HCT116 (cell line): ENCODE data around the gene DDB1. TPM values are rescaled to one million over a fixed set of nuclear protein-coding genes. Genes with fewer than 3 reads are reported as not detected.
"Not testable (repeated sequence)": the region's sequence is repeated elsewhere in the genome, so short reads cannot be mapped to it uniquely, and the experiment has no call there.

Experiments
- ATAC-seq: fragments of 200-7000 bp; cut with Tn5 transposase; 2 replicates; pipeline ENCODE4 v1.9.1; 2020; ENCODE audit warnings: mild to moderate bottlenecking, moderate library complexity
- BruUV-seq: library from RNA; stranded (reverse); fragments of 400-500 nt; replicated peaks from 2 replicates; lab custom pipeline; 2021; lab: Mats Ljungman, UMichigan
- CTCF ChIA-PET: fragments of 300-600 bp; sonication (Branson Sonifier 250); formaldehyde crosslinking; loops from one replicate; lab custom pipeline; 2021; ENCODE audit warnings: antibody characterized with exemption; lab: Charles Lee
- POLR2A ChIA-PET: fragments of 300-600, 350-600 bp; sonication (Branson Sonifier 250); formaldehyde crosslinking; loops from one replicate; lab custom pipeline; 2021; ENCODE audit warnings: antibody characterized with exemption; lab: Charles Lee
- RAD21 ChIA-PET, 2 experiments: fragments of 300-600 bp; sonication (Branson Sonifier 250); formaldehyde crosslinking; loops; one replicate each; lab custom pipeline; 2023; ENCODE audit warnings: low total read pairs in 2 of 2; ENCODE audit not compliant: uncharacterized antibody in 2 of 2, unreplicated experiment in 2 of 2, low non-redundant PET in 1 of 2; lab: Charles Lee
- DNase-seq: peaks from one replicate; pipeline ENCODE4 v3.0.0-alpha.2; 2010; ENCODE audit warnings: low read depth, low spot score
- H2AFZ ChIP-seq: fragments of 200-600 bp; shearing (Covaris generic), sonication (generic); 2 replicates; pipeline ENCODE4 v1.6.1; 2017; ENCODE audit warnings: low read depth, mixed run types, mixed read lengths, antibody characterized with exemption, low read length; ENCODE audit not compliant: poor library complexity, severe bottlenecking
- H3K27ac ChIP-seq: 2 replicates; pipeline ENCODE4 v1.5.1; 2012; ENCODE audit warnings: low read depth, low read length
- H3K27me3 ChIP-seq: fragments of 200-600 bp; sonication (generic); 2 replicates; pipeline ENCODE4 v1.6.1; 2016; ENCODE audit warnings: mixed run types, low read length, mixed read lengths; ENCODE audit not compliant: insufficient read depth
- H3K36me3 ChIP-seq, 2 experiments: fragments of 200-500 bp in 1 of 2; fragments of 200-600 bp in 1 of 2; sonication (Bioruptor generic) in 1 of 2; sonication (generic) in 1 of 2; 2 replicates each; pipeline versions ENCODE4 v1.5.1 to v1.6.1; 2014 to 2016; ENCODE audit warnings: low read length in 2 of 2, inconsistent platforms in 1 of 2, mixed read lengths in 1 of 2, mixed run types in 1 of 2; ENCODE audit not compliant: insufficient read depth in 2 of 2, control insufficient read depth in 1 of 2
- H3K4me1 ChIP-seq, 2 experiments: fragments of 200-600 bp in 1 of 2; sonication (generic) in 1 of 2; 2 replicates each; pipeline versions ENCODE4 v1.5.1 to v1.6.1; 2012 to 2017; ENCODE audit warnings: low read length in 2 of 2, inconsistent platforms in 1 of 2, mild to moderate bottlenecking in 1 of 2, mixed read lengths in 1 of 2, mixed run types in 1 of 2, moderate library complexity in 1 of 2; ENCODE audit not compliant: insufficient read depth in 2 of 2, control insufficient read depth in 1 of 2
- H3K4me2 ChIP-seq: fragments of 200-600 bp; sonication (generic); 2 replicates; pipeline ENCODE4 v1.6.1; 2017; ENCODE audit warnings: mixed run types, low read length, mixed read lengths
- H3K4me3 ChIP-seq, 2 experiments: fragments of 200-600 bp in 1 of 2; sonication (generic) in 1 of 2; replicated peaks in 1 of 2; 2 replicates each; pipeline ENCODE4 v1.5.1; 2011 to 2016; ENCODE audit warnings: low read length in 2 of 2, control low read depth in 1 of 2, low read depth in 1 of 2, mild to moderate bottlenecking in 1 of 2, mixed read lengths in 1 of 2, mixed run types in 1 of 2
- H3K79me2 ChIP-seq: fragments of 200-600 bp; sonication (generic); 2 replicates; pipeline ENCODE4 v1.6.1; 2017; ENCODE audit warnings: mild to moderate bottlenecking, mixed run types, low read length, moderate library complexity, mixed read lengths; ENCODE audit not compliant: insufficient read depth
- H3K9ac ChIP-seq: fragments of 200-600 bp; sonication (generic); 2 replicates; pipeline ENCODE4 v1.6.1; 2016; ENCODE audit warnings: low read length, mixed read lengths
- H3K9me2 ChIP-seq: fragments of 200-600 bp; sonication (generic), shearing (Covaris generic); 2 replicates; pipeline ENCODE4 v1.6.1; 2017; ENCODE audit warnings: mixed run types, mild to moderate bottlenecking, moderate library complexity; ENCODE audit not compliant: insufficient read depth
- H3K9me3 ChIP-seq, 2 experiments: fragments of 200-500 bp in 1 of 2; fragments of 200-600 bp in 1 of 2; sonication (Bioruptor generic) in 1 of 2; sonication (generic) in 1 of 2; 2 replicates each; pipeline ENCODE4 v1.6.1; 2014 to 2017; ENCODE audit warnings: low read length in 2 of 2, mixed read lengths in 2 of 2, inconsistent platforms in 1 of 2, low read depth in 1 of 2, mild to moderate bottlenecking in 1 of 2, mixed run types in 1 of 2, moderate library complexity in 1 of 2; ENCODE audit not compliant: control insufficient read depth in 1 of 2, insufficient read depth in 1 of 2
- H4K20me1 ChIP-seq: fragments of 200-600 bp; sonication (generic), shearing (Covaris generic); 2 replicates; pipeline ENCODE4 v1.6.1; 2017; ENCODE audit warnings: mixed run types, mild to moderate bottlenecking, moderate library complexity; ENCODE audit not compliant: insufficient read depth
- ATF3 ChIP-seq: IDR thresholded peaks from 2 replicates; pipeline ENCODE4 v1.6.1; 2012
- CBX3 ChIP-seq: IDR thresholded peaks from 2 replicates; pipeline ENCODE4 v1.6.1; 2012; ENCODE audit warnings: low read depth
- EGR1 ChIP-seq: IDR thresholded peaks from 2 replicates; pipeline ENCODE4 v1.6.1; 2012; ENCODE audit warnings: low read depth
- ELF1 ChIP-seq: IDR thresholded peaks from 2 replicates; pipeline ENCODE4 v1.6.1; 2012; ENCODE audit warnings: low read depth, borderline replicate concordance
- FOSL1 ChIP-seq: IDR thresholded peaks from 2 replicates; pipeline ENCODE4 v1.6.1; 2012; ENCODE audit warnings: low read depth
- POLR2A ChIP-seq: IDR thresholded peaks from 2 replicates; pipeline ENCODE4 v1.7.0; 2011; ENCODE audit warnings: borderline replicate concordance; ENCODE audit not compliant: insufficient read depth, insufficient read length; ENCODE audit errors: extremely low read depth
- POLR2AphosphoS5 ChIP-seq: IDR thresholded peaks from 2 replicates; pipeline ENCODE4 v1.6.1; 2011; ENCODE audit warnings: mild to moderate bottlenecking, low read depth, low read length, moderate library complexity
- RAD21 ChIP-seq: IDR thresholded peaks from 2 replicates; pipeline ENCODE4 v1.6.1; 2012; ENCODE audit warnings: low read depth, mild to moderate bottlenecking
- SIN3A ChIP-seq: IDR thresholded peaks from 2 replicates; pipeline ENCODE4 v1.6.1; 2012; ENCODE audit warnings: low read depth
- SP1 ChIP-seq: IDR thresholded peaks from 2 replicates; pipeline ENCODE4 v1.6.1; 2012; ENCODE audit warnings: low read depth
- TCF7L2 ChIP-seq: IDR thresholded peaks from 2 replicates; pipeline ENCODE4 v1.7.0; 2011; ENCODE audit warnings: borderline replicate concordance, inconsistent platforms; ENCODE audit not compliant: insufficient read depth, insufficient read length; ENCODE audit errors: extremely low read depth
- YY1 ChIP-seq: IDR thresholded peaks from 2 replicates; pipeline ENCODE4 v1.6.1; 2011; ENCODE audit warnings: low read length, low read depth, moderate library complexity, mild to moderate bottlenecking; ENCODE audit not compliant: insufficient replicate concordance; ENCODE audit errors: extremely low read depth
- ZBTB33 ChIP-seq: IDR thresholded peaks from 2 replicates; pipeline ENCODE4 v1.6.1; 2011; ENCODE audit warnings: mild to moderate bottlenecking, low read length, moderate library complexity; ENCODE audit not compliant: insufficient replicate concordance; ENCODE audit errors: extremely low read depth
- ZFX ChIP-seq: fragments of 450-650 bp; IDR thresholded peaks from 2 replicates; pipeline ENCODE4 v1.6.1; 2017
- ZNF274 ChIP-seq: fragments of 200-500 bp; sonication (Bioruptor generic); IDR thresholded peaks from 2 replicates; pipeline ENCODE4 v1.6.1; 2014; ENCODE audit warnings: mild to moderate bottlenecking, low read depth, low read length, inconsistent platforms
- intact Hi-C: fragments of 100-400 bp; cut with micrococcal nuclease; formaldehyde crosslinking; loops from 2 replicates; pipeline ENCODE4 v1.10.0; 2022
- total RNA-seq: library from RNA; stranded (reverse); gene quantifications from one replicate; pipeline ENCODE4 v1.2.1, GENCODE V29; 2021; ENCODE audit not compliant: unreplicated experiment
- TF ChIP-seq, protein P1 (sequence below), 3 experiments: fragments of 200-600 bp in 1 of 3; sonication (generic) in 1 of 3; IDR thresholded peaks in 2 of 3; conservative IDR thresholded peaks in 1 of 3; 2 replicates each; pipeline ENCODE4 v1.5.1; 2012 to 2017; ENCODE audit warnings: low read depth in 2 of 3, low read length in 2 of 3, antibody characterized with exemption in 1 of 3, borderline replicate concordance in 1 of 3, control low read depth in 1 of 3, mild to moderate bottlenecking in 1 of 3, mixed read lengths in 1 of 3, mixed run types in 1 of 3, moderate library complexity in 1 of 3; ENCODE audit not compliant: insufficient read depth in 1 of 3

DDB1 gene
- total RNA-seq, 1 experiment from 2014 or later = 269 TPM

- no TSS peak for BruUV-seq
- Histone ChIP-seq H3K4me1 (no peaks in the 10 kb centered on the region), H3K27ac (no peak overlapping the region), H3K9me3 (no peaks in the 10 kb centered on the region), H4K20me1 (no peaks in the 10 kb centered on the region), H3K9ac (no peak overlapping the region), H3K79me2 (no peaks in the 10 kb centered on the region), H3K36me3 (no peaks in the 10 kb centered on the region), H3K4me2 (no peak overlapping the region), H3K4me3 (no peak overlapping the region), H3K27me3 (no peaks in the 10 kb centered on the region), H3K9me2 (no peaks in the 10 kb centered on the region), H2AFZ (no peak overlapping the region)
- TF ChIP-seq ATF3 (no peak), FOSL1 (no peak), SIN3A (no peak), ZFX (no peak), EGR1 (no peak), ZBTB33 (no peak), ELF1 (no peak), POLR2A (no peak), TCF7L2 (no peak), SP1 (no peak), YY1 (no peak), CBX3 (no peak), ZNF274 (no peak), POLR2AphosphoS5 (no peak), RAD21 (peak; percentile 76)
- TF ChIP-seq, protein P1, sequence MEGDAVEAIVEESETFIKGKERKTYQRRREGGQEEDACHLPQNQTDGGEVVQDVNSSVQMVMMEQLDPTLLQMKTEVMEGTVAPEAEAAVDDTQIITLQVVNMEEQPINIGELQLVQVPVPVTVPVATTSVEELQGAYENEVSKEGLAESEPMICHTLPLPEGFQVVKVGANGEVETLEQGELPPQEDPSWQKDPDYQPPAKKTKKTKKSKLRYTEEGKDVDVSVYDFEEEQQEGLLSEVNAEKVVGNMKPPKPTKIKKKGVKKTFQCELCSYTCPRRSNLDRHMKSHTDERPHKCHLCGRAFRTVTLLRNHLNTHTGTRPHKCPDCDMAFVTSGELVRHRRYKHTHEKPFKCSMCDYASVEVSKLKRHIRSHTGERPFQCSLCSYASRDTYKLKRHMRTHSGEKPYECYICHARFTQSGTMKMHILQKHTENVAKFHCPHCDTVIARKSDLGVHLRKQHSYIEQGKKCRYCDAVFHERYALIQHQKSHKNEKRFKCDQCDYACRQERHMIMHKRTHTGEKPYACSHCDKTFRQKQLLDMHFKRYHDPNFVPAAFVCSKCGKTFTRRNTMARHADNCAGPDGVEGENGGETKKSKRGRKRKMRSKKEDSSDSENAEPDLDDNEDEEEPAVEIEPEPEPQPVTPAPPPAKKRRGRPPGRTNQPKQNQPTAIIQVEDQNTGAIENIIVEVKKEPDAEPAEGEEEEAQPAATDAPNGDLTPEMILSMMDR (IDR thresholded peaks at IDR 0.05 in 2 of 3, conservative IDR thresholded peaks at IDR 0.05 in 1 of 3; ENCODE audit: borderline replicate concordance in 1 of 3, insufficient read depth in 1 of 3, low read depth in 2 of 3, low read length in 2 of 3) = peak; percentile 58 to 89 (median 88); a peak in 5 of 6 replicates
- ChIA-PET POLR2A (no interaction called here), CTCF (interaction anchor here (1.1 kb wide), 1 partner anchor 131 kb away, joined by 4 read pairs; no protein-coding TSS in a partner anchor), RAD21 (no interaction called here)
- intact Hi-C loops = loop anchor here (1.0 kb wide), 1 partner anchor 131 kb away; no protein-coding TSS in a partner anchor
- ATAC-seq = peak; percentile 99
- peak; percentile 34 for DNase-seq
Observed at GRCh38 chr11:61254403-61255025, 78.4 kb downstream of the DDB1 start.

DNA sequence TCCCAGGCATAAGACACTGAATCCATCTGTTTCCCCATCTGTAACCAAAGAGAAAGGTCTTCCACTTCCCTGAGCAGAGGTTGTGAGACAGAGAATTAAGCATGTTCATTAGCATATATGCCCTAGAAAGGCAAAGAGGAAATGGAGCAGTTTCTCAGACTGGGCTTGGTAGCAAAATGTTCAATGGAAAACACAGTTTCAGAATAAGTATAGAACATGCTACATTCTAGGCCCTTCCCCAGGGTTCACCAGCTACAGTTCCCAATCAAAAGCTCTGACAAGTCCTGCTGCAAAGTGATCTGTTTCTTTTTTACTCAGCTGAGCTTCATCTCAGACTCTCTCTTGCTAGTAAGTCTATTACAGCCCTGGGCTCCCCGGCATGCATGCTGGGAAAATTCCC is 80.6 kb downstream of the DDB1 start:
- H3K9me2 ChIP-seq, H3K27me3 ChIP-seq, H3K4me3 ChIP-seq, H3K27ac ChIP-seq, DNase-seq, H4K20me1 ChIP-seq, H3K4me2 ChIP-seq, H2AFZ ChIP-seq, BruUV-seq, H3K9ac ChIP-seq, H3K79me2 ChIP-seq, POLR2A ChIA-PET, H3K9me3 ChIP-seq, H3K36me3 ChIP-seq, intact Hi-C loops, H3K4me1 ChIP-seq, ATAC-seq, RAD21 ChIA-PET: not testable (repeated sequence)
- CTCF ChIA-PET = interaction anchor here (1.8 kb wide), 1 partner anchor 133 kb away, joined by 4 read pairs; no protein-coding TSS in a partner anchor
